Putamen (tissue), 1 donor: ENCODE measurements around the gene CAB39.

Source experiments
- DNase-seq: peaks from one replicate; pipeline ENCODE4 v3.0.0-alpha.2; 2016; ENCODE audit warnings: low spot score

Gene CAB39

DNA sequence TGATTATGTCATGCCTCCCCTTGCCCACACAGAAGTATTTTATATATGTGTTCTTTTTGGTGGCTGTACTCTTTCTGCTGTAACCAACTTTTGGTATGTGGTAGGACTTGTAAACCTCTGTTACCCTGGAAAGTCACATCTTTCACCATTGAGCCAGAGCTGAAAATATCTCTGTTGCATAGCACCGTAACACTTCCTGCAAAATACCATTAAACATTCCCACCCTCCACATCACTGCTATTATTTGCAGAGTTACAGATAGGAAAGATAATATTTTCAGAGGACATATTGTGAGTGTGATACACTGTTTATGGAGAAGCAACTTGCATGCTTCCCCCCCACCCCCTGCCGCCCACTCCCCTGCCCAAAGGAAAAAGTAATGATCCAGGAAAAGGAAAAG, 44.8 kb downstream of the CAB39 start:
- DNase-seq: no peak

DNA sequence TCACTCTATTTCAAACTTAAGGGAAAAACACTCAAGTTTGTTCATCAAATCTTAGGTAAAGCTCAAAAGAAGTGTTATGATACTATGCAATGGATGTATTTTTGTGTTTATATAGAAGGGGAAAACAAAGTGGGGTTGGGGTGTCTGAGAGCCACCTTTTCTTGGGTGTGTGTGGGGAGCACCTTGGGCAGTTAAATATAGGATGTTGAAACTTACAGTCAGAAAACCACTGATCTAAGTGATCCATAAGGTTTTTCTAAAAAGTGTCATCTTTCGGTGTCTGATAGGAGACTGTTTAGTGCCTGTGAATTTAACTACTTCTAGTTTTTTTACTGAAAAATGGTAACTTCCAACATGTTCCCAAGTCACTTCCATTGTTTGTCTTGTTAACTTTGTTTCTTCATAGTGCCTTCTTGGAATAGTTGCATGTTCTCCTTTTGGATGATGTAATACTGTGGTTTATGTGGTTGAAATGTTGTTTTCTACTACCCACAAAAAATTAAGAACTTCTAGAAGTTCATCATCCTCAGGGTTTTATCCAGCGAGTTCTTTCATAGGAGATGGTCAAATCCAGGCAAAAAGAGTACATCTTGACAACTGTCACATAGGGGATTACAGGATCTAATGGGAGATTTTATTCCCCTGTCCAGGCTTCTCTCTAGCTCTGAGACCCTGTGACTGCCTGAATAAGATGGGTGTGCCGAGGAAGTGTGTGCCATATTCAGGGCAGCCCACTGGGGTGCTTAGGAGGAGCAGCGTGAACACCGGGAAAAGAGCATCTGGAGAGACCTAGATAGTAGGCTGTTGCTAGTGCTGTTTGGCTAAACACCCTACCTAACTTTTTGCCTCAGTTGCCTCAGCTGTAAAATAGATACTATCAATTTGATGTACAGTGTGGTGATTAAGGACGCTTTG, 46.2 kb downstream of the CAB39 start:
- no peak for DNase-seq

DNA sequence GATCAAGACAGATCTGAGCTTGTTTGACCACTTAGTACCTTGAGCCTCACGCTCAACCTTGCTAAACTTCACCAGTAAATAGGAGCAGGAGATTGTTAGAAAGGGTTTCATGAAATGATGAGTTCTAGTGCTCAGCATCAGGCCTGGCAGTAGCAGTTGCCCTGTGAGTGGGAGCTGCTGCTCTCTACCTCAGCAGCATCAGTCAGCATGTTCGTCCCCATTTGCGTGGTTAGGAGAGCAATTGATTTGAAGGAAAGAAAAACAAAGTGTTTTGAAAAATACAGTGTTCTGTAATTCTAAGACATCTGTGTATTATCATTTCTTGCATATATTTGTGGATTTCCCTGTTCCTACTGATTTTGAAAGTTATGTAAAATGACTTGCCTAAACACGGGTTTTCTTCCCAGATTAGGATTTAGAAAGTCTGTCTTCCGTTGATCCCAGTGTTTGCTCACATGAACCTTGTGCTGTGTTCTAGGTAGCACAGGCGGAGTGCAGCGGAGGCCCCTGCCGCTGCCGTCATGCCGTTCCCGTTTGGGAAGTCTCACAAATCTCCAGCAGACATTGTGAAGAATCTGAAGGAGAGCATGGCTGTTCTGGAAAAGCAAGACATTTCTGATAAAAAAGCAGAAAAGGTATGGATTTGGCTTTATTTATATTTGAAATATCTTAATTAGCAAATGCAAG, 47.0 kb downstream of the CAB39 start:
- DNase-seq: no peak

DNA sequence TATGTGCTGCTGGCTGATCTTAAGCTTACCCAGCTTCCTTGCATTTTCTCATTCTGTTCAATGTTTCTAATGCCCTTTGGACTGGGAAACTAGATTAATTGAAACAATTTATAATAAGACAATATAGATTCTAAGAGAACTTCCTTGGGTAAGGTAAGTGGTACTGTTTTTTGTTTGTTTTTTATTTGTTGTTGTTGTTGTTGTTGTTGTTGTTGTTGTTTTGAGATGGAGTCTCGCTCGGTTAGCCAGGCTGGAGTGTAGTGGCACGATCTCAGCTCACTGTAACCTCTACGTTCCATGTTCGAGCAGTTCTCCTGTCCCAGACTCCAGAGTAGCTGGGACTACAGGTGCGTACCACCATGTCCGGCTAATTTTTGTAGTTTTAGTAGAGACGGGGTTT, 49.1 kb downstream of the CAB39 start:
- no peak for DNase-seq

DNA sequence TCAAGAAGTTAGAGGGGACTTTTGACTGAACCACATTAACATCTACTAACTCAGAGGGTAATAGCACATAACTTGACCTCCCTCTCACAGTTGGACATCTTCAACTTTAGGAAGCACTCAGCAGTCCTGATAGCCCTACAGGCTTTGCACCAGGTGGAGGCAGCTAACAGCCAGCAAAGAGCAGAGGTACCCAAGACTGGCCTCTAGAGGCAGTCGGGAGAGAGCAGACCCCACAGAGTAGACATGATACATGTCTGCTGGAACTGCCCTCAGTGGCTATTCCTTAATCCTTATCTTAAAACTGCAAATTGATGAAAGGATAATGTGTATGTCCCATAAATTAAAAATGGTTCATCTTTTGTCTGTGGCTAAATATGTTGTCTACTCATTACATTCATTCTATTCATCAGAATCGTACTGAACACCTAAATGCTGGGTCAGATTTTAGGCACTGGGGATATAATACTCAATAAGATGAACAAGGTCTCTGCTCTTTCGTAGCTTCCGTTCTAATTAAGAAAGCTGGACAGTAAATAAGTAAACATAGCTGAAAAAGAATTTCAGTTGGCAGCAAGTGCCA, 49.8 kb downstream of the CAB39 start:
- no peak for DNase-seq

DNA sequence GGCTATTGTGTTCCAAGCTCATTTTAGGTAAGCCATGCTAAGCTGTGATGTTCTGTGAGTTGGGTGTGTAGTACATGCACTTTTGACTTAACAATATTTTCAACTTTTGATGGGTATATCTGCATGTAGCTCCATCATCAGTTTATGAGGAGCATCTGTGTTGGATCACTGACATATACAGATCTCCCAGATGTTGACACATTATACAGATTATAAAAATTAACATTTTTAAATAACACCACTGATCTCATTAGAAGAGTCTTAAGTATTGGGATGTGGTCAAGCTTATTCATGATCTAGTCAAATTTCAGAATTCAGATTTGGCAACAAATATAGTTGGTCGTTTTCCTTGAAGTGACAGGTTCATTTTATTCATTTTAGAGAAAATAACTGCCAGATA, 51.7 kb downstream of the CAB39 start:
- no peak for DNase-seq

DNA sequence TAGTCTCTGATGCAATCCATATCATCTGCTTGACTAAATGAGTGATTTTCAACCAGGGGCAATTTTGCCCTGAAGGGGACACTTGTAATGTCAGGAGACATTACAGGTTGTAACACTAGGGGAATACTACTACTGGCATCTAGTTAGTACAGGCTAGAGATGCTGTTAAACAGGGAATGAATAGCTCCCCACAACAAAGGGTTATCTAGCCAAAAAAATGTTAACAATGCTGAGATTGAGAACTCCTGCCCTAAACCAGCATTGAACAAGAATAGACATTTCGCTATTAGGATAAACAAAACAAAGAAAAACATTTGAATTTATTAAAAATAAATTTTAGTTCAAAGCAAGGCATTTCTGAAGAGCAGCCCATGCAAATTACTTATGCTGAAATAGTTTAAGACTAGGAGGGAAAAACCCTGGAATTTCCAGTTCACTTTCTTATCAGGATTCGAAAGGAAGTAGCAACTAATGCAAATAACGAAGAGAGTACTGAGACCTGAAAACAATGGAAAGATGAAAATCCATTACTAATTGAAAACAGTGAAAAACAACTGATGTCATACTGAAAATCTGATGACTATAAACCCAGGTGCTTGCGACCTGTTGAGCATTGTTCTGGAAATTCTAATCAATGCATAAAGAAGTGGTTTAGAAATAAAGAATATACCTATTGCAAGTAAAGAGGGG, 53.1 kb downstream of the CAB39 start:
- DNase-seq: no peak

DNA sequence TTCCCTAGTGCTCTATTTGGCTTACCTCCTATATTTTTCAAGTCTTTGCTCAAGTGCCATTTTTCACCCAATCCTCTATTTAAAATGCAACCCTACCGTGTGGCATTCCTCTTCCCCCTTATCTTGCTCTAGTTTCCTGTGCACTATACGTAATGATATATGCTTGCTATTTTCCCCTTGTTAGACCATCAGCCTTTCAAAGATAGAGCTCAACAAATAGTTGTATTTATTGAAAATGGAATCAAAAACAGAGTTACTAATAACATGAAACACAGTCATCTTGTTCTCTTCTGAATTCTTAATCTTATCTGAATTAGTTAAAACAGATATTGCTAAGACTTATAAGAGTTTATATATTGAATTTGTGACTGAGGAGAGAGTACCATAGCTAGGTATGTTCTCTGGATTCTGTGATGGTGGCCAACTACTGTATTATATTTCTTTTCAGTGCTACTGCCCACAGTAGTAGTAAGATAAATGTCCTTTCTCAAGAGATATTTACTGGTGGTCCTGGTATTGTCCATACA, 55.3 kb downstream of the CAB39 start:
- no peak for DNase-seq

DNA sequence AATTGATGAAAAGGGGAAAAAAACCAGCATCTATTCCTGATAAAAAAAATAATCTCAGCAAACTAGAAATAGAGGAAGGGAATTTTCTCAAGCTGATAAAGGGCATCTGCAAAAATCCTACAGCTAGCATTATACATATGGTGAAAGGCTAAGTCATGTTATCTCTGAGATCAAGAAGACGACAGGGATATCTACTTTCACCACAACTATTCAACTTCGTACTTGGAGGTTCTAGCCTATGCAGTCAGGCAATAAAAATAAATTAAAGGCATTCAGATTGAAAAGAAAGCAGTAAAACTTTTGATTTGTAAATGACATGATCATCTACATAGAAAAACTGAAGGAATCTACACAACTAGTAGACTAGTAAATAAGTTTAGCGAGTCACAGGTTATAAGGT, 58.2 kb downstream of the CAB39 start:
- no peak for DNase-seq

DNA sequence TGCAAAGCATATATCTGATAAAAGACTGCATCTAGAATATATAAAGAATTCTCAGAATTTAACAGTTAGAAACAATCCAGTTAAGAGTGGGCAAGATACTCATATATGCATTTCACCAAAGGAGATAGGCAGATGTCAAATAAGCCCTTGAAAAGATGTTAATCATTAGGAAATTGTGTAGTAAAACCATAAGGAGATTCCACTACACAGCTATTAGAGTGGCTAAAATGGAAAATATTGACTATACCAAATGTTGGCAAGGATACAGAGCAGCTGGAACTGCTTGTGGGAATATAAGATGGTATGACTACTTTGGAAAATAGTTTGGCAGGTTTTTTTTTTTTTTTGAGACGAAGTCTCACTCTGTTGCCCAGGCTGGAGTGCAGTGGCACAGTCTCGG, 59.5 kb downstream of the CAB39 start:
- no peak for DNase-seq

DNA sequence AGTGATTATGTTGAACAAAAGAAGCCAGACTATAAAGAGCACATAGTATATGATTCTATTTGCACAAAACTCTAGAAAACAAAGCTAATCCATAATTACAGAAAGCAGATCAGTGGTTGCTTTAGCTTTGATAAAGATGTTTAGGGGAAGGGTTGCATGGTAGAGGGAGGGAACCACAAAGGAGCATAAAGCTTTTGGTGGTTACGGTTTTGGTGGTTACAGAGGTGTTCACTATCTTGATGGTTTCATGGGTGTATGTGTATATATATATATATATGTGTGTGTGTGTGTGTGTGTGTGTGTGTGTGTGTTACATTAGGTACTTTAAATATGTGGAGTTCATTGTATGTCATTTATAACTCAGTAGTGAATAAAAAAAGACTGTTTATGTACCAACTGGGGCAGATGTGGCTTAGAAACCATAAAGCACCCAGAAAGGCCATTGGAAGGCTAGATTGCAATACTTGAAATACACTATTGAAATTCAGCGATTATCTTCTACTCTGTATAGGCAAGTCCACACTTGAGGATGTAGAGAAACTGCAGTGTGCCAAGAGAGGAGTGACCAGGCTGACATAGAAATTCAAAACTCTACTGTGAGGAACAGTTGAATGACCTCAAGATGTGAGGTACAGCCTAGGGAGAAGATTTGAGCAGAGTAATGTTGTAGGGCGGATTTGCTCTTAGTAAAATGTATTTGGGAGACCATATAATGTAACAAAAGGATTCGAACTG, 60.6 kb downstream of the CAB39 start:
- no peak for DNase-seq

DNA sequence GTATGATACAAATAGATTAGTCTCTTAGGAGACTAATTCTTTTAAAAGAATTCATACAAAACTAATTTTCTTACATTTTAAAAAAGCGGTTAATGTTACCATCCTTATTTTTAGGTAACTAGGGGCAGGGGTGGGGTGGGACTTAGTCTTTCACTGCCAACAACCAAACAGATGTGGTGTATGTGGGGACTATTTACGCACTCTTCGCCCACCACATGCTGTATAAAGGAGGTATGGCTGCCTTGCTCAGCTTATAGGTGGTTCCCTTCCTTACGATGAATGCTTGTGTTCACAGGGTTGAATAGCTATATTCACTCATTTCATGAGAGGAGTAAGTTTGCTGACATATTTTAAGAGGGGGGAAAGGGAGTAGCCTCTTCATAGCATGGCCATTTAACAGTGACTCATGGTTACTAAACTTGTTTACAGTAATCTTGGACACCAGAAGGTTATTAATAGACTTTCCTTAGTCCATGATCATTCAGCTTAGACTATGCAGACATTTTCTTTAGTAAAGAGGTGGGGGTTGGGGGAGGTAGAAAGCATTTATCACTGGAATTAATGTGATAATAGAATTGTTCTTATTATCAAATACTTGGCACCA, 61.8 kb downstream of the CAB39 start:
- no peak for DNase-seq

DNA sequence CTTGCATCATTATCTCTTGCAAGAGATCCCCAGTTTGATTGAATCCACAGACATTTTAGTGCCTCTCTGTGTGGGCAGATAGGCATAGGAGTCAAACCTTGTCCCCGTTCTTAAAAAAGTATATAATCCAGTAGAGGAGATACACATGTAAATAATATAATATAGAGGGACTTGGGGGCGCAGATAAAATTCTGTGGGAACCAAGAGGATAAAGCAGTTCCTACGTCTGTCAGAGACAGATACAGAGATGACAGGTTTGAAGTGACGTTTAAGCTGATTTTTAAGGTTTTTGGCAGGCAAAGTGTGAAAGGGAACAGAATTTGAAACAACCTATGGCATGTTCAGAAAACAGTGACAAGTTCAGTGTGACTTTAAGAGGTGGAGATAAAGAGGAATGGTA, 63.1 kb downstream of the CAB39 start:
- no peak for DNase-seq

DNA sequence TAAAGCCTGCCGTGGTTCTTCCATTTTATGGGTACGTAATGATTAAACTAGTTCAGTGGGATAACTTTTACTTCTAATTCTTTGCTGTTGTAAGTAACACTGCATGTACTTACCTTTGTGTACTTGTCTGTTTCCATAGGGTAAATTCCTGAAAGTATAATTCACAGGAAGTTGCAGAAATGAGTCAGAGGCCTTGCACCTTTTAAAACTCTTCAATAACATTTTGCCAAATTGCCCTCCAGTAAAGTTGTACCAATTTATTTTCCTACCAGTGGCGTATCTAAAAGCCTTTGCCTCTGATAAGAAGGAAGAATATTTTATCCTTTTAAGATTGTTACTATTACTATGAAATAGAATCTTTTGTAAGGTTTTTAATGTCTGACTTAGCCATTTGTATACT, 65.1 kb downstream of the CAB39 start:
- DNase-seq: no peak

DNA sequence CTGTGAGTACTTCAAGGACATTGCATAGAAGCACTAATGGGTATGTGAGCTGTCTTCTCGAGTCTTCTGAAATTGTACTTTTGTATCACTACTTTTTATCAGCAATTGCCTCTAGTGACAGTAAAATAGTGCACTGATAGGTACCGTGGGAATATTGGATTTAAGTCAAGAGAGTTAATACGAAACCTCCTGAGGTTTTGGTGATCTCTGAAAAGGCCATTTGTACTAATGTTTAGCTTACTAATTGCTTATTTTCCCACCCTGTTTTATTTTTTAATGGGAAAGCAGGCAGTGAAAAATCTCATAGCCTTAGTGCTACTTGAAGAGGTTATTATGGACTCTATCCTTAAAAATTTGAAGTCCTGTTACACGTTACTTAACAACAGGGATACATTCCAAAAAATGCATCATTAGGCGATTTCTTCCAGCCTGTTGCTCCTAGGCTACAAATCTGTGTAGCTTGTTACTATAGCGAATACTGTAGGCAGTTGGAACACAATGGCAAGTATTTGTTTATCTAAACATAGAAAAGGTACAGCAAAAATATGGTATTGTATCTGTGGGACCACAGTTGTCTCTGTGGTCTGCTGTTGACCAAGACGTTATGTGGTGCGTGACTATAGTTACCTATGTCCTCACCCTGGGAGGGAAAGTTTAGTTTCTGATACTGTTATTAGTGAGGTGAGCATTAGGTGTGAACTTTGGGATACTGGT, 65.9 kb downstream of the CAB39 start:
- no peak for DNase-seq

DNA sequence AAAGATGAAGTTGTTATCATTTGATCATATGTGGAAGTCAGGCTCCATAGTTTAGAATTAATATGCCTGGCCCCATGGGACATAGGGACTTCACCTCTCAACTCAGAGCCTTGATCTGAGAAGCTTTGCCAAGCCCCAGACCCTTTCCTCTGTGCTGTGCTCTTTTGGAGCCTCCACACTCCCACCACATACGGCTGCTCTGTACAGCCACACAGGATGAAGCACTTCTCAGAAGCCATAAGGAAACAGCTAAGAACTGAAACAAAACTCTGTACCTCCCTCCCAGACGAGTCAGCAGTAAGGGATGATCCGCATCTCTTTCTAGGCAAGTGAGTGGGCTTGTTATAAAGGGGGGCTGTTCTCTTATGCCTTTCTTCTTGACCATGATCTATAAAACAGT, 66.5 kb downstream of the CAB39 start:
- no peak for DNase-seq

DNA sequence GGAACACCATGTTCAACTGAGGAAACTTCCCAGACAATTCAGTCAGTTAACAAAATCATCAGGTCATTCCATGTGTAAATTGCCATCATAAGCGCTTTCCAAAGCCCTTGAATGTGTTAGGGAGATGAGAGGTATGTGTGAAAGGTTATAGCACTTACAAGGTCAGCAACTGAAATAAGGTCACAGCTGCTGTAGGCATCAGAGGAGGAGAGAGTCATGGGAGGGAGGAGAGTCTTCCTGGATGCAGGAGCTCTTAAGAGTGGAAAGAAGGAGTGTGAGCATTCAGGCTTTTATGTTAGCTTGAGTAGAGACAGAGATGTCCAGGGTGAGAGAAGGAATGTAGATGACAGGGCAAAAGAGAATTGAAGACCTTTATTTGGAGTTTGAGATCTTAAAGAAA, 67.0 kb downstream of the CAB39 start:
- no peak for DNase-seq

DNA sequence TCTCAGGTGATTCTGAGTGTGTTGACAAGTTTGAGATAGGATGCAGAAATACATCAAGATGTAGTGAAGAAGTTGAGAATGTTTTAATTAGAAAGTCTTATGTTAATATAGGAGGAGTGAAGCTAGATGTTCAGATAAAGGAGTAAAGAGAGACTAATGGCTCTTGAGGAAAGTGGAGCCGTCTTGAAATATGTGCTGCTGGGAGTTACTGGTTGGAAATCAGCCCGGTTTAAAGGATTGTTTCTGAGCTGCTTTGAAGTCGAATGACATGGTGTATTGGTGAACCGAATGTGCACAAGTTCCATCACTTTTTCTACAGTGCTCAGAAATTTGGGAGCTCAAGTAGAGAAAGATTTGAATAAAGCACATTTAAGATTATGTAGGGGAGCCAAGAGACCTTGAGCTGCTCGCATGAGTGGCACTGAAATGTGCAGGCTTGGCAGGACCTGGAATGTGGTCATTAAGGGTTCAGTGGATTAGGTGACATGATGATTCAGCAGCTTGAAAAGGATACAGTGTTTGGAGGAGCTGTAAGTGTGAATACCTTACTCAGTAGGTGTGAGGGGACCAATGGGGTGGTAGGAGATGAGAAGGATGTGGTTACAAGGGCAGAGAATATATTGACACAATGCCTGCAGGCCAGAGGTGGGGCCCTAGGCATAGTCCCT, 68.6 kb downstream of the CAB39 start:
- no peak for DNase-seq

DNA sequence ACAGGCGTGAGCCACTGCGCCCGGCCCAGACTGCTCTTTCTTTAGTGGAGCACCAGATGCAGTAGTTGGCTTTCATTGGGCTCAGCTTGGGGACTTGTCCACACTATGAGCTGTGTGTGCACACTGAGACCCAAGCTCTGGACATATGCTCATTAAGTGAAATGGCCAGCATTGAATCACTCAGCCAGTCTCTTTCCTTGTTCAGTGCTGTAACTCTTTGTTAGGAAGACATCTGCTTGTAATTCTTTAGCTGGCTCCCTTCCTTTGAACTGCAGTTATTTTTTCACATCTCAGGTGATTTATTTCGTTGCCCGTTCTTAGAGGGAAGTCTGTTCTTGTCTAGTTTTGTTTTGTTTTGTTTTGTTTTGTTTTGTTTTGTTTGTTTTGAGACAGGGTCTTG, 70.5 kb downstream of the CAB39 start:
- DNase-seq: no peak

DNA sequence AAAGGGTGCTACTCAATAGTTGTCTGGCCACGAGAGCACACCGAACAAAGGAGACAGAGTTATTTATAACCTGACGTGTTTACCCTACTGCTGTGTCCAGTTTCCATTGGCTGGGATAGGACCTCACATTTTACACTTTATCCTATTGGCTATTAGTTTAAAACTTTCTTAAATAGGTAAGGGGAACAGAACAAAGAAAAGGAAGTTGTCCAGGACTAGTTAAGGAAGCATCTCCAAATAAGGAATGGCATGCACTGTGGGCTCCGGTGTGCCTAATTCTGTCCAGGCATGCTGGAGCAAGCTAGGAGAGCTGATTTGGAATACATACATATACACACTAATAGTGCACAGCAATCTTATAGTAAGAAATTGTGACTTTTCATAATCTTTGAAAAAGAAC, 72.2 kb downstream of the CAB39 start:
- DNase-seq: no peak
